CD14-positive monocyte (primary cell): Measurements from ENCODE around the gene ATG13. TPM values are rescaled to one million over a fixed set of nuclear protein-coding genes. Genes with fewer than 3 reads are reported as not detected.
A peak's percentile ranks its signal among the peaks of the same experiment; 100 is the strongest.

Experiments used
- DNase-seq, 3 donors: peaks; one replicate each; pipeline ENCODE4 v3.0.0-alpha.2; 2011 to 2022
- H2AFZ ChIP-seq: 2 replicates; pipeline ENCODE4 v1.6.0; 2012; ENCODE audit warnings: mild to moderate bottlenecking, low read depth, low read length, inconsistent platforms; ENCODE audit not compliant: insufficient read depth, poor library complexity, severe bottlenecking
- H3K27ac ChIP-seq, 2 donors: 1 replicate in 1 of 2; 2 replicates in 1 of 2; pipeline ENCODE4 v1.5.1; 2012 to 2013; ENCODE audit warnings: low read length in 2 of 2, control low read depth in 1 of 2, inconsistent platforms in 1 of 2, low read depth in 1 of 2, mild to moderate bottlenecking in 1 of 2
- H3K27me3 ChIP-seq, 2 donors: one replicate each; pipeline versions ENCODE4 v1.6.0 to v1.6.1; 2011 to 2013; ENCODE audit warnings: low read length in 2 of 2; ENCODE audit not compliant: control insufficient read depth in 2 of 2, insufficient read depth in 2 of 2
- H3K36me3 ChIP-seq, 2 donors: replicated peaks in 1 of 2; 1 replicate in 1 of 2; 2 replicates in 1 of 2; pipeline versions ENCODE4 v1.5.1 to v1.6.1; 2012 to 2013; ENCODE audit warnings: low read length in 2 of 2, control low read depth in 1 of 2, inconsistent platforms in 1 of 2, mild to moderate bottlenecking in 1 of 2; ENCODE audit not compliant: insufficient read depth in 2 of 2, control insufficient read depth in 1 of 2
- H3K4me1 ChIP-seq, 2 donors: 1 replicate in 1 of 2; 2 replicates in 1 of 2; pipeline versions ENCODE4 v1.5.1 to v1.6.1; 2012 to 2013; ENCODE audit warnings: low read length in 2 of 2, control low read depth in 1 of 2, inconsistent platforms in 1 of 2, mild to moderate bottlenecking in 1 of 2, moderate library complexity in 1 of 2; ENCODE audit not compliant: insufficient read depth in 2 of 2, control insufficient read depth in 1 of 2
- H3K4me2 ChIP-seq: replicated peaks from 2 replicates; pipeline ENCODE3; 2012; ENCODE audit warnings: low read length, moderate library complexity, mild to moderate bottlenecking; ENCODE audit not compliant: poor library complexity, severe bottlenecking; ENCODE audit errors: extremely low read depth
- H3K4me3 ChIP-seq, 3 experiments: fragments of 200-600 bp in 1 of 3; sonication (generic) in 1 of 3; replicated peaks in 1 of 3; 1 replicate in 2 of 3; 2 replicates in 1 of 3; pipeline ENCODE4 v1.5.1; 2011 to 2013; ENCODE audit warnings: low read length in 3 of 3, mild to moderate bottlenecking in 3 of 3, control low read depth in 2 of 3, low read depth in 2 of 3, inconsistent platforms in 1 of 3, moderate library complexity in 1 of 3
- H3K79me2 ChIP-seq: 2 replicates; pipeline ENCODE4 v1.6.0; 2012; ENCODE audit warnings: mild to moderate bottlenecking, control low read depth, inconsistent platforms, low read length, moderate library complexity; ENCODE audit not compliant: insufficient read depth
- H3K9ac ChIP-seq: 2 replicates; pipeline ENCODE4 v1.6.0; 2017; ENCODE audit warnings: low read length, mild to moderate bottlenecking; ENCODE audit not compliant: insufficient read depth, poor library complexity, severe bottlenecking
- H3K9me3 ChIP-seq, 2 donors: replicated peaks in 1 of 2; 1 replicate in 1 of 2; 2 replicates in 1 of 2; pipeline versions ENCODE4 v1.5.1 to v1.6.1; 2012 to 2013; ENCODE audit warnings: low read length in 2 of 2, control low read depth in 1 of 2; ENCODE audit not compliant: control insufficient read depth in 1 of 2, insufficient read depth in 1 of 2
- H4K20me1 ChIP-seq: 2 replicates; pipeline ENCODE4 v1.6.0; 2012; ENCODE audit warnings: mild to moderate bottlenecking, low read length, control low read depth, moderate library complexity; ENCODE audit not compliant: insufficient read depth
- H3K27ac Mint-ChIP-seq, 7 donors: one replicate each; pipeline ENCODE4 v1.8.0; 2020; ENCODE audit warnings: mild to moderate bottlenecking in 7 of 7, mixed read lengths in 7 of 7, moderate library complexity in 6 of 7, inconsistent platforms in 2 of 7
- H3K27me3 Mint-ChIP-seq, 3 donors: one replicate each; pipeline ENCODE4 v1.8.0; 2021 to 2022; ENCODE audit warnings: low read depth in 3 of 3, mild to moderate bottlenecking in 3 of 3, mixed read lengths in 3 of 3, moderate library complexity in 3 of 3, inconsistent platforms in 1 of 3
- H3K36me3 Mint-ChIP-seq, 2 donors: one replicate each; pipeline ENCODE4 v1.8.0; 2020; ENCODE audit warnings: mixed read lengths in 2 of 2, inconsistent platforms in 1 of 2, mild to moderate bottlenecking in 1 of 2
- H3K4me1 Mint-ChIP-seq: one replicate; pipeline ENCODE4 v1.8.0; 2020; ENCODE audit warnings: mild to moderate bottlenecking, mixed read lengths
- H3K4me3 Mint-ChIP-seq, 2 donors: one replicate each; pipeline ENCODE4 v1.8.0; 2020; ENCODE audit warnings: mild to moderate bottlenecking in 2 of 2, mixed read lengths in 2 of 2, moderate library complexity in 1 of 2
- H3K9me3 Mint-ChIP-seq, 7 donors: one replicate each; pipeline ENCODE4 v1.8.0; 2020 to 2022; ENCODE audit warnings: mixed read lengths in 7 of 7, mild to moderate bottlenecking in 6 of 7, moderate library complexity in 6 of 7, inconsistent platforms in 2 of 7
- CTCF ChIP-seq: fragments of 200-600 bp; IDR thresholded peaks from one replicate; pipeline ENCODE4 v1.8.0; 2022; ENCODE audit warnings: antibody characterized with exemption, mild to moderate bottlenecking
- WGBS: methylation state at CpG from one replicate; pipeline ENCODE4 v1.1.5; 2013; ENCODE audit warnings: missing lambda C conversion rate; ENCODE audit not compliant: insufficient coverage; 5-methylcytosine and 5-hydroxymethylcytosine counted together
- intact Hi-C, 2 donors: fragments of 100-400 bp; cut with micrococcal nuclease; formaldehyde crosslinking; loops; one replicate each; pipeline versions ENCODE4 v1.15.0 to v1.15.1; 2023
- polyA plus RNA-seq, 3 donors: library from polyadenylated mRNA; depleted of rRNA in 1 of 3; unstranded in 2 of 3; stranded (reverse) in 1 of 3; fragments of 300-500 nt in 2 of 3; fragments of >200 nt in 1 of 3; fragmentation: Illumina TruSeq in 2 of 3; gene quantifications; 1 replicate in 2 of 3; 2 replicates in 1 of 3; pipeline ENCODE4 v1.2.3, GENCODE V29; 2012 to 2021

The ATG13 gene
- polyA plus RNA-seq, 3 donors: 33.7 to 55.5 (median 51.2) TPM

GRCh38 chr11:46676436-46677158 is 59.2 kb downstream of the ATG13 start:
- peaks cover 72% of the 10 kb centered on the region for H3K4me1 Mint-ChIP-seq
- DNase-seq: peak; percentile 73 to 92 (median 84)
- Histone ChIP-seq H3K9me3 (no peaks in the 10 kb centered on the region), H3K4me2 (peak overlapping the region; percentile 57), H4K20me1 (no peaks in the 10 kb centered on the region), H3K4me3 (peak overlapping the region in 1 of 3 experiments; percentile 51), H3K9ac (peak overlapping the region; percentile 61), H3K36me3 (peaks cover 37 to 47% of the 10 kb centered on the region in 2 donors), H3K27me3 (no peaks in the 10 kb centered on the region), H3K27ac (peak overlapping the region; percentile 94 to 95), H2AFZ (no peak overlapping the region), H3K4me1 (peaks cover 73 to 76% of the 10 kb centered on the region in 2 donors), H3K79me2 (peaks cover 46% of the 10 kb centered on the region)
- no peak for TF ChIP-seq CTCF
- H3K9me3 Mint-ChIP-seq: peaks cover 0 to 7% (median 3%) of the 10 kb centered on the region in 7 donors
- H3K36me3 Mint-ChIP-seq: peaks cover 55 to 74% of the 10 kb centered on the region in 2 donors
- intact Hi-C loops: no loop called here
- H3K27ac Mint-ChIP-seq: peak overlapping the region; percentile 88 to 97 (median 94)
- no peaks in the 10 kb centered on the region for H3K27me3 Mint-ChIP-seq
- WGBS: 4% methylated on average over 6 of the region's 15 CpGs
- peak overlapping the region; percentile 59 to 76 for H3K4me3 Mint-ChIP-seq

- no peaks in the 10 kb centered on the region for H3K9me3 ChIP-seq
- 83% methylated on average over 8 of the region's 8 CpGs for WGBS
- Mint-ChIP-seq H3K27me3 (no peaks in the 10 kb centered on the region), H3K27ac (peak overlapping the region; percentile 88 to 97 (median 94)), H3K4me3 (peak overlapping the region in 1 of 2 donors; percentile 76), H3K4me1 (peaks cover 66% of the 10 kb centered on the region), H3K36me3 (peaks cover 56 to 74% of the 10 kb centered on the region in 2 donors), H3K9me3 (peaks cover 0 to 7% (median 3%) of the 10 kb centered on the region in 7 donors)
- H3K4me2 ChIP-seq: peak overlapping the region; percentile 57
- peak overlapping the region; percentile 94 to 95 for H3K27ac ChIP-seq
- peaks cover 68 to 70% of the 10 kb centered on the region in 2 donors for H3K4me1 ChIP-seq
- DNase-seq: no peak
- H2AFZ ChIP-seq: no peak overlapping the region
- peaks cover 43 to 53% of the 10 kb centered on the region in 2 donors for H3K36me3 ChIP-seq
- intact Hi-C loops: no loop called here
- no peaks in the 10 kb centered on the region for H3K27me3 ChIP-seq
- TF ChIP-seq CTCF: no peak
- H3K79me2 ChIP-seq: peaks cover 45% of the 10 kb centered on the region
- H3K9ac ChIP-seq: no peak overlapping the region
- H4K20me1 ChIP-seq: no peaks in the 10 kb centered on the region
- H3K4me3 ChIP-seq: peak overlapping the region in 1 of 3 experiments; percentile 51
Observed at GRCh38 chr11:46677169-46677568, 59.8 kb downstream of the ATG13 start.
